GM12891 (cell line): ENCODE data around the gene EEFSEC.

ENCODE experiments used
- DNase-seq: peaks from one replicate; pipeline ENCODE4 v3.0.0; 2011; ENCODE audit warnings: low spot score; ENCODE audit not compliant: insufficient read length
- FAIRE-seq: peaks from 2 replicates; lab custom pipeline; 2011; peaks lifted over from hg19 to GRCh38; lab: Jason Lieb, UNC
- PAX5 ChIP-seq: IDR thresholded peaks from 2 replicates; pipeline ENCODE4 v1.6.1; 2011; ENCODE audit warnings: low read length, moderate library complexity, mild to moderate bottlenecking; ENCODE audit not compliant: insufficient read depth, severe bottlenecking
- POLR2A ChIP-seq: IDR thresholded peaks from 2 replicates; pipeline ENCODE4 v1.6.1; 2011; ENCODE audit warnings: low read depth, low read length, control low read depth
- POLR2AphosphoS5 ChIP-seq: IDR thresholded peaks from 2 replicates; pipeline ENCODE4 v1.6.1; 2011; ENCODE audit warnings: low read depth, low read length, control low read depth
- POU2F2 ChIP-seq: IDR thresholded peaks from 2 replicates; pipeline ENCODE4 v1.6.1; 2011; ENCODE audit warnings: low read depth, mild to moderate bottlenecking, control low read depth, low read length, moderate library complexity
- SPI1 ChIP-seq: IDR thresholded peaks from 2 replicates; pipeline ENCODE4 v1.6.1; 2011; ENCODE audit warnings: low read depth, low read length, control low read depth
- TAF1 ChIP-seq: IDR thresholded peaks from 2 replicates; pipeline ENCODE4 v1.6.1; 2011; ENCODE audit warnings: low read depth, low read length, control low read depth

EEFSEC gene

DNA sequence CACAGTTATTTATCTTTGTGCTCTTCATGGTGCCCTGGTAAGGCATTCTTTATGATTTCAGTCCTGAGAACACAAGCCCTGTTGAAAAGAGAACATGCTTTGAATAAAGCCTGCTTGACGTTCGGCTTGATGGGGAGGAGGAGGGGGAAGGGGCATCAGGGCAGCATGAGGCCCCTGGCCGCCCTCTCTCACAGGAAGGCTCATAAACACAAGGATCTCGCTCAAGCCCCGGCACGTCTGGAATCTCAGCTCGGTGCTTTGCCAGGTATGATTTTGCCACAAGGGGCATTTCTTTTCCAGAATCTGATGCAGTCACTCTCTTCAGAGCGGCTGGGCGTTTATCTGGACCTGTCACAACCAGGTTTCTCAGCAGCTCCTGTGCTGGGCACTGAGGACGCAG is 184.0 kb downstream of the EEFSEC start:
- DNase-seq (no peak), FAIRE-seq (no peak)
- no peak for TF ChIP-seq POLR2A
- TF ChIP-seq POU2F2: no peak
- no peak for TF ChIP-seq SPI1
- no peak for TF ChIP-seq POLR2AphosphoS5
- TF ChIP-seq PAX5: no peak
- TF ChIP-seq TAF1: no peak

DNA sequence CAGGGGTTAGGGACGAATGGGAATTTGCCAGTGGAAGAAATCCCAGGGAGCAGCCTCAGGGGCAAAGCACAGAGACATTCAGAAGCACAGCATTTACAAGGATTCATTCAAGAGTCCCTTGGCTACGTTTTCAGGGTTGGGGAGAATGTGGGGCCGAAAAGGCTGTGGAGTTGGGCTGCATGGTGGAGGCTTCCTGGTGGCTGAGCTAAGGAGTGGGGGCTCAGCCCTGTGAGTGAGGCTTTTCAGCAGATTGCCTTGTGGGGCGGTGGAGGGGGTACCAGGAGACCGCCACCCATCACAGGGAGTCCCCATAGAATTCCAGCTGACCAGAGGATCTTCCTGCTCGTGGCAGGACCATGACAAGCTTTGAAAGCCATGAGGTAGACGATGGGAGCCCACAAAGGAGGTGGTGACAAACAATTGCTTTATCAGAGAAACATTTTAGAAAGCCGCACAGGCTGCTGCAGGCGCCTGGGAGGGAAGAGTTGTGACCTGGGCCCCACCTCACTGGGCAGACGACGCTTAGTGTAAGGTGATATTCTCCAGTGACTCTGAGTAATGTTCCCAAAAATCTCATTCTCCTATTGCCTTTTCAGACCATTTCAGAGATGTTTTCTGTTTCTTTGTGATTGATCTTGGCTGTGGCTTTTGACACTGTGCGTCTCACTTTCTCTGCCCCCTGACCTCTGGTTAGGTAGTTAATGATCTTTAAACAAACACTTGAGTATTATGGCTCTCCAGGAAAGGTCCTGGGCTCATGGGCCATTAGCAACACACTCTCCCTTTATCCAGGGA is 185.5 kb downstream of the EEFSEC start:
- DNase-seq (no peak), FAIRE-seq (no peak)
- TF ChIP-seq PAX5 (no peak), POU2F2 (no peak), POLR2AphosphoS5 (no peak), POLR2A (no peak), SPI1 (no peak), TAF1 (no peak)

DNA sequence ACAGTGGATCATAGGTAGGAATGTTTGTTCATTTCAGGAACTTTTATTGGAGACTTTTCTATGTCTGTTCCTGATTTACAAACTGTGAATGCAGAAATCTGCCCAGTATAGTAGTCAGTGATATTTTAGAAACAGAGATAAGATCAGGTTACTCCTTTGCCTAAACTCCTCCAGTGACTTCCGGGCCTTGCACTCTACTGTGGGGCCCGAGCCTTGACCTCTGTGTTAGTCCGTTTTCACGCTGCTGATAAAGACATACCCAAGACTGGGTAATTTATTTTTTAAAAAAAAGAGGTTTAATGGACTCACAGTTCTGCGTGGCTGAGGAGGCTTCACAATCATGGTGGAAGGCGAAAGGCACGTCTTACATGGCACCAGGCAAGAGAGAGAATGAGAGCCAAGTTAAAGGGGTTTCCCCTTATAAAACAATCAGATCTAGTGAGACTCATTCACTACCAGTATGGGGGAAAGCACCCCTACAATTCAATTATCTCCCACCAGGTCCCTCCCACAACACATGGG is 186.3 kb downstream of the EEFSEC start:
- DNase-seq (no peak), FAIRE-seq (no peak)
- TF ChIP-seq PAX5 (no peak), POLR2AphosphoS5 (no peak), TAF1 (no peak), SPI1 (no peak)

DNA sequence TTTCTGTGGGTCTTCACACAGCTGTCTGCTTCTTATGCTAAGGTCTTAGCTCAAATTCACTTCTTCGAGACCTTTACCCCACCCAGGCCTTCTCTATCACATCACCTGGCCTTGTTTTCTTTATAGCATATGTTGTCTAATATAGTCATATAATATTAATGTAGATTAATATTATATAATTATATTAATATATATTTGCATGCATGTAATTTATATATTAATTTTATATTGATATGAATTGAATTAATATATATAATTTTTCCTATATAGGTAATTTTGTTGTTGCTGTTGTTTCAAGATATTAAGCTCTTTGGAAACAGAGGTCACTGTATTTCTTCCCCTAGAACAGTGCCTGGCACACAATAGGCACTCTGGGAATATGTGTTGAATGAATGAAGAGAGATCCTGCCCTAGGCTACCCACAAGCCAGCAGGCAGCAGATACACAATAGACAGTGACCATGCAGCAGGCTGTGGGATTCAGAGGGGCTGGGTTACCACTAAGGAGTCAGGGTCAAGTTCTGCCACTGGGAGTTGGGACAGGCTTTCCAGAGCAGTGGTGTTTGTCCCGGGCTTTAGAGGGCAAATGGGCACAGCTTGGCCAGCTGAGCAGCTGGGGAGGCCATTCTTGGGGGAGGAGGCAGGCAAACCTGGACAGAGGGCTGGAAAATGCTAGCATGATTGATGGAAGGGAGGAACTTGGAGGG is 187.1 kb downstream of the EEFSEC start:
- FAIRE-seq: no peak
- TF ChIP-seq SPI1 (no peak), POLR2A (no peak)
- DNase-seq: no peak

DNA sequence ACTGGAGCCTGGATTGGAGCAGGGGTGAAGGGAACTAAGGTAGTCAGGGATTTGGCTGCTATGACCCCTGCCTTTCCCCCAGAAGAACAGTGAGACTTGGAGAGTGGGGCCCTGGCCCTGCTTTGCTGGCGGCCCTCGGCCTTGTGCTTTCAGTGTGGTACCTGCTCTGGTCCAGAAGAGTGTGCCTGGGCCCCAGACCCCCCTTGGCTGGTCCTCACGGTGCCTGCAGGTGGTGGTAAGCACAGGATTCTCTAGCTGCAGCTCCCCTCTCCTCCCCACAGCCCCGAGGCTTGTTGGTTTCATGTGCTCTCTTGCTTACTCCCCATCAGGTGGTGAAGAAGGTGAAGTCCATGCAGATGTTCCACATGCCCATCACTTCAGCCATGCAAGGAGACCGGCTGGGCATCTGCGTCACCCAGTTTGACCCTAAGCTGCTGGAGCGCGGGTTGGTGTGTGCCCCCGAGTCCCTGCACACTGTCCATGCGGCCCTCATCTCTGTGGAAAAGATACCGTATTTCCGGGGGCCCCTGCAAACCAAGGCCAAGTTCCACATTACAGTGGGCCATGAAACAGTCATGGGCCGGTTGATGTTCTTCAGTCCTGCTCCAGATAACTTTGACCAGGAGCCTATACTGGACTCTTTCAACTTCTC is 187.7 kb downstream of the EEFSEC start:
- DNase-seq (no peak), FAIRE-seq (no peak)
- TF ChIP-seq POU2F2 (no peak), TAF1 (no peak), PAX5 (no peak), POLR2A (no peak), POLR2AphosphoS5 (no peak), SPI1 (no peak)

DNA sequence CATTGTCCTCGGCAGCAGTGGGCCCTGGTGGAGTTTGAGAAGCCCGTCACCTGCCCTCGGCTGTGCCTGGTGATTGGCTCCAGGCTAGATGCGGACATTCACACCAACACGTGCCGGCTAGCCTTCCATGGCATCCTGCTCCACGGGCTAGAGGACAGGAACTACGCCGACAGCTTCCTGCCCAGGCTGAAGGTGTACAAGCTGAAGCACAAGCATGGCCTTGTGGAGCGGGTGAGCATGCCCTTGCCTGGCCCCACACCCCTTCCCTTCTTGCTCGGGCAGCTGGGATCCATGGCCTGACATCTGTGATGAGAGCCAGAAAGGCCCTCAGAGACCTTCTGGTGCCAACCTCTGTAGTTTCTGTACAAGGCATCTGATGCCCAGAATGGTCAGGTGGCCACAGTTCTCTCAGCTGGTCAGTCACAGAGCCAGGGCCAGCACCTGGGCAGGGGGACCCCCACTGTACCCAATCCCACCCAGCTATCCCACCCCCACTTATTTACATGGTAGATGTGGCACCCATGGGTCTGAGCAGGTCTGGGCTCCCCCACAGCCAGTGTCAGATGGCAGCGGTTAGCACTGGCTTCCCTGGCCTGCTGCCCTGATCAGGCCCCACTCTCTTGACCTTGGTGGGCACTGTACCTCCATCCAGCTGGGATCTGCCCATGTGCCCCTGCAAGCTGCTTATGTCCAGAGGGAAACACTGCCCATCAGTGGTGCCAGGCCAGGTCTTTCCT is 188.5 kb downstream of the EEFSEC start:
- DNase-seq (no peak), FAIRE-seq (no peak)
- no peak for TF ChIP-seq POLR2A
- TF ChIP-seq PAX5: no peak
- no peak for TF ChIP-seq SPI1
- TF ChIP-seq POLR2AphosphoS5: no peak
- TF ChIP-seq POU2F2: no peak
- no peak for TF ChIP-seq TAF1

DNA sequence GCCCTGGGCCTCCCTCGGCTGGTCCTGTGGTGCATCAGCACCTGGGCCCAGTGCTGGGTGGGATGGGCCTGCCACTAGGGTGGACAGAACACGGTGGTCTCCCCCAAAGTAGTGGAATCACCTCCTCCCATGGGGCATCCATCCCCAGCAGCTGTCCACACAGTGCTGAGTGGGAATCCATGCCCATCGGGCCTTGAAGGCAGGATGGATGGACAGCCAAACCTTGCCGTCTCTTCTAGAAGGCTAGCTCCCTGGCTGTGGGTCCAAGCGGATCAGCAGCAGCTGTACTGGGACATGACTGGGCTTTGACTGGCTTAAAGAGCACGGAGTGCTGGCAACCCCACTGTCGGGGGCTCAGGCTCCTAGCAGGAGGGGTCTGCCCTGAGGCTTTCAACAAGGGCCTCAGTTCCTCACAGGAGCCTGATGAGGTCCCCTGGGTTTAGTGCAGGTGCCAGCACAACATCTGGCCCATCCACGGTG is 189.5 kb downstream of the EEFSEC start:
- TF ChIP-seq SPI1 (no peak), PAX5 (no peak), TAF1 (no peak), POU2F2 (no peak)
- DNase-seq: no peak
- FAIRE-seq: no peak

DNA sequence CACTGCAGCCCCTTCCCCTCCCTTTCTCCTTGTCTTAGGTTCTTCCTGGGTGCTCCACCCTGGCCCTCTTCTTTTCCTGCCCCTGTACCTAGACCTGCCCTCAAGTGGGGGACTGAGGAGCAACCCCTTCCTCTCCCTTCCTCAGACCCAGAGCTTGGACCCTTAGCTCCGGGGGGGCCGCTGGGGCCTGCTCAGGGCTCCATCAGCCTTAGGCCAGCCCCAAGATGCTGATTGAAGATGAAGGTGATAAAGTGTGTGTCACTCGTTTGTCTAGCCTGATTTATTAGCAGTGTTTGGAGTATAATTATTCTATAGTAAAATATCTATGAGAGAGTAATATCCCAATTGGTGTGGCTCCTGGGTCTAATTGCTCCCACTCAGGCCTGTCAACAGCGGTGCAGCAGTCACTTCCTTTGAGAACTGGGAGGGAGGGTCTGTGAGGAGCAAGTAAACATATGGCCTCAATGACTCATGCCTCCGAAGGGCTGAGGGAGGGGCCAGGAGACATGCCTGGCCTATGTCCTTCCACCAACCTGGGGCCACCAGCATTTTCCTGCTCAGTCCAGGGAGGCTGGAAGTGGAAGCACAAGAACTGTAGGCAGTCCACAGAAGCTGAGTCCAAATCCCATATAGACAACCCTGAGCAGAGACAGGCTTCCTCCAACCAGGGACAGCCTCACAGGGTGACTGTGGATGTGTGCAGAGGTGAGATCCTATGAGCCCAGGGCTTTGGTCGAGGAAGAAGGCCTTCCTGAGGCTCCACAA is 190.2 kb downstream of the EEFSEC start:
- DNase-seq (no peak), FAIRE-seq (no peak)
- TF ChIP-seq SPI1 (no peak), POU2F2 (no peak), TAF1 (no peak), POLR2AphosphoS5 (no peak), PAX5 (no peak), POLR2A (no peak)
